ENCODE results near the gene METTL24.
"Not testable (repeated sequence)": the region's sequence is repeated elsewhere in the genome, so short reads cannot be mapped to it uniquely, and the experiment has no call there.

The METTL24 gene

DNA sequence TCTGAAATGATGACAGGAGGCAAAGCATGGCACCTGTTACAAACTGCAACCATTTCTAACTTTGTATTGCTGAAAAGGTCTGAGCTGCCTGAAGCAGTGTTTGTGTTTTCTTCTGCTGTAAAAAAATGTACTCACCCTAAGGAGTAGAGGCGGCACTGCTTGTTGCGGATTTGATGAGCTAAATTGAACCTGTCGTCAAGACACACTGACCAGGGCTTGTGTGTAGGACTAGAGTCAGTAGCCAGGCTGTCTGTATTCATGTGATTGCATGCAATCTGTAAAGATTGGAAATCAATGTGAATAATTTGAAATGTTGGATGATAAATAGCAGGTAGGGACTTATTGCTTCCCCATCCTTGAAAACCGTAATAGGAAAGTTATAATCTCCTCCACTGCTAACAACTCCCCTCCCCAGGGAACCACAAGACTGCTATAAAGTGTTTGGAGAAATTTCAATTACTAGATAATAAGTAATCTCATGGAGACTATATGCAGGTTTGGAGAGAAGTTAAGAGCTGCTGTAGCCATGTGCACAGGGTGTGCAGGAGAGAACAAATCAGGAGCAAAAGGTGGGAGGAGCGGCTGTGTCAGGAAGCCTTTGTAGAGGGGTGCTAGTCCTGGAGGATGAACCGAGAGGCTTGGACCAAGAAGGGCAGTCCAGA lies 42.8 kb downstream of the METTL24 start:
- no peak for DNase-seq (ENCODE audit: low spot score)

DNA sequence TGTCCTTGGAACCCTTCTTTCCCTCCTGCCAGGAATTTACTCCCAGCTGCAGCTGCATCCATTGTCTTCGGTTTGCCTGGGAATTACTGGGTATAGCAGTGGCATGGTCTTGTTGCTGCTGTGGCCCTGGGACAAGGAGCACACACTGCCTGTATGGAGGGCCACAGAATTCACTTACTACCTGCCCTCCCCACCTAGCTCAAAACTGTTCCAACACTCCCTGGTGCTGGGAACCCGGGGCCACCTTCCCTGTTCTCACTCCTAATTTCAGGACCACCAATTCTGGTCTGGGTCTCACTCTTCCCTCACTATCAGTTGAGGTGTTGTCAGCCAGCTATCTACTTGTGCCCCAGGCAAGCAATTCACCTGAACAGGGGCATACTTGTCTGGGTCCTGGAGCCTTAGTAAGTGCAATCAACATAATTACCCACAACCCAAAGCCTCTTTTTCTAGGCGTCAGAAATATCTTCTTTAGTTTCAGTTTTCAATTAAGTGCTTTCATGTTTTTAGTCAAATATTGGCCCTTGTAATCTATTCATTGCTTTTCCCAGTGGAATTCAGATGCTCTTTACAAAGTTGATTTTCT lies 47.2 kb downstream of the METTL24 start:
- no peak for DNase-seq (ENCODE audit: low spot score)

DNA sequence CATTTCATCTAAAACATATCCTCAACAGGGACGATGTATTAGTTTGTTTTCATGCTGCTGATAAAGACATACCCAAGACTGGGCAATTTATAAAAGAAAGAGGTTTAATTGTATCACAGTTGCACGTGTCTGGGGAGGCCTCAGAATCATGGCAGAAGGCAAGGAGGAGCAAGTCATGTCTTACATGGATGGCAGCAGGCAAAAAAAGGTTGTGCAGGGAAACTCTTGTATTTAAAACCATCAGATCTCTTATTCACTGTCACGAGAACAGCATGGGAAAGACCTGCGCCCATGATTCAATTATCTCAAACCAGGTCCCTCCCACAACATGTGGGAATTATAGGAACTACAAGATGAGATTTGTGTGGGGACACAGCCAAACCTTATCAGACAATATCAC lies 48.7 kb downstream of the METTL24 start:
- DNase-seq (ENCODE audit: low spot score) = not testable (repeated sequence)

DNA sequence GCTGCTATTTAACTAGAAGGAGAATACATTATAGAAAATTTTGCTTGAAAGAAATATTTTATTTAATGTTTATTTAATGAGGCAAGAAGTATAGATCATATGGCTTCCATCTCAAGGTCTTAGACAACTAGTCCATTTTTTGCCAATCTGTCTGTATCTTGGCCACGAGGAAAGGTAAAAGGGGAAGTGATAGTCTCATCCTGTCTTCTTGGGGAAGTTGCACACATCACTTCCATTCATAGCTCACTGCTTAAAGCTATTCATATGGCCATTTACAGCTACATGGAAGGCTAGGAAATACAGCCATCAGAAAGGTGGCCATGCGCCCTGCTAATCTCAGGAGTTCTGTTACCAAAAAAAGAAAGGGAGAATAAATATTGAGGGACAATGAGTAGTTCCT lies 50.8 kb downstream of the METTL24 start:
- DNase-seq (ENCODE audit: low spot score) = no peak

DNA sequence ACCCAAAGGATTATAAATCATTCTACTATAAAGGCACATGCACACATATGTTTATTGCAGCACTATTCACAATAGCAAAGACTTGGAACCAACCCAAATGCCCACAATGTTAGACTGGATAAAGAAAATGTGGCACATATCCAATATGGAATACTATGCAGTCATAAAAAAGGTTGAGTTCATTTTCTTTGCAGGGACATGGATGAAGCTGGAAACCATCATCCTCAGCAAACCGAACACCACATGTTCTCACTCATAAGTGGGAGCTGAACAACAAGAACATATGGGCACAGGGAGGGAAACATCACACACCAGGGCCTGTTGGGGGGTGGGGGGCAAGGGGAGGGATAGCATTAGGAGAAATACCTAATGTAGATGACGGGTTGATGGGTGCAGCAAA lies 52.3 kb downstream of the METTL24 start:
- not testable (repeated sequence) for DNase-seq (ENCODE audit: low spot score)

DNA sequence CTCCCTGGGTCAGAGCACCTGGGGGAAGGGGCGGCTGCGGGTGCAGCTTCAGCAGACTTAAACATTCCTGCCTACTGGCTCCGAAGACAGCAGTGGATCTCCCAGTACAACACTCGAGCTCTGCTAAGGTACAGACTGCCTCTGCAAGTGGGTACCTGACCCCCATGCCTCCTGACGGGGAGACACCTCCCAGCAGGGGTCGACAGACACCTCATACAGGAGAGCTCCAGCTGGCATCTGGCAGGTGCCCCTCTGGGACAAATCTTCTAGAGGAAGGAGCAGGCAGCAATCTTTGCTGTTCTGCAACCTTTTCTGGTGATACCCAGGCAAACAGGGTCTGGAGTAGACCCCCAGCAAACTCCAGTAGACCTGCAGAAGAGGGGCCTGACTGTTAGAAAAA lies 54.5 kb downstream of the METTL24 start:
- DNase-seq (ENCODE audit: low spot score) = not testable (repeated sequence)

DNA sequence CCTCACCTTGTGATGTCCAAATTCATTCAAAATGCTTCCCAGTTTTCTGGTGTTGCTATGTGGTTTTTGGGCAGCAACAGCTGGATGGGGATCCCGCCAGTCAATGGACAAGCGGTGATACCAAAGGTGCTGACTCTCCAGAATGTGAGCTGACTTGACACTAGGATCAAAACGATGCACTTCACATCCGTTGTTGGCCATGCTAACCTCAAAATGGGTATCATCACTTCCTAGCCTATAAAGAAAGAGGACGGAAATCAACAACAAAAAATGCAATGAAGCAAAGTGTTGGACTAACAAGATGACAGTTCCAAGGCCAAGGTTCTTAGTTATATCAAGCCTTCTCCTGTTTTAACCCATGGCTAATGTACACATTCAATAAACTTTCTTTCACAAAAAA lies 59.2 kb downstream of the METTL24 start:
- no peak for DNase-seq (ENCODE audit: low spot score)

DNA sequence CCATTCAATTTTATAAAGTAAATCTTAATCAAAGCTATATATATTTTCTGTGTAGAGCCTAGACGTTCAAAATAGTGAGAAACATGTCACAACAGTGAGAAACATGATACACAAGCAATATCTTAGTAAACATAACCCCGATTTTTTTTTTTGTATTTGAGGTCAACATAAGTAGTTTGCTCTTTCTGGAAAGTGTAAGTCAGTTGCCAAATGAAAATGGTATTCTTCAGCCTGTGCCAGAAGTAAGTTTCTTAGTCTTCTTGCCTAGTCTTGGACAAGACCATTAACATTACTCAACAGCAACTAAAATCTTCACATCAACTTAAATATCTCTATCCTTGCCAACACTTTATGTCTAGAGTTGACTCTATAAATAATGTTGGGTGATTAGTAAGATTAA lies 59.7 kb downstream of the METTL24 start:
- DNase-seq (ENCODE audit: low spot score) = no peak

DNA sequence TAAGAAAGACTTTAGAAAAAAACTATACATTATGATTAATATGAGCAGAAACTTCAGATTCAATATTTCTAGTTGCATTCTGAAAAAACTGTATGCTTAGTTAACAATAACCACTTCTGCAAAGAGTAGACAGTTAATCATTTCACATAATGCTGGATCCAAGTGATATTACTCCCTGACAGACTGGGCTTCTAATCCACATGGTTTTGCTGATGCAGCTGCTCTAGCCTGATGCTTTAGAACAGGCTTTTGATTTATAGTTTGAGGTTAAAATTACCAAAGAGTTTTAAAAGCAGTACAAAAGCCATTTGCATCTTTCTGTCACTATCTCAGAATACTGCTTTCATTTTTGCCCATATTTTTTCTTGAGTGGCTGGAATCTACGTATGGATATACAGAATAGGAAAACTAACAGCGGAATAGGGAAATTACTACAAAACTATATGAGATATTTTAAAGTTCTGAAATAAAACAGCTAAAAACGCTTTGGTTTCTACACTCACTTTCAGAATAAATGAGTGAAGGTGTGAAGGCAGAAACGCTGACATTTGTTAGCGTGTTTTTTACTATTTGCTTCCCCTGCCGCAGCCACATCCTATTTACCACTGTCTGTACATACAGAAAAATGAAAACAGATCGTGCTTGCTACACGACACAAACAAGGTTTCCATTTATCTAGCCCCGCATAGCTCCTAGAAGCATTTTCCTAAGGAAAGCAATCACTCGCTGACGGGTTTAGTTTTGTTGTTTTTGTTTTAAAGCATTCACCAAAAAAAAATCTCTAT lies 61.7 kb downstream of the METTL24 start:
- no peak for DNase-seq (ENCODE audit: low spot score)

DNA sequence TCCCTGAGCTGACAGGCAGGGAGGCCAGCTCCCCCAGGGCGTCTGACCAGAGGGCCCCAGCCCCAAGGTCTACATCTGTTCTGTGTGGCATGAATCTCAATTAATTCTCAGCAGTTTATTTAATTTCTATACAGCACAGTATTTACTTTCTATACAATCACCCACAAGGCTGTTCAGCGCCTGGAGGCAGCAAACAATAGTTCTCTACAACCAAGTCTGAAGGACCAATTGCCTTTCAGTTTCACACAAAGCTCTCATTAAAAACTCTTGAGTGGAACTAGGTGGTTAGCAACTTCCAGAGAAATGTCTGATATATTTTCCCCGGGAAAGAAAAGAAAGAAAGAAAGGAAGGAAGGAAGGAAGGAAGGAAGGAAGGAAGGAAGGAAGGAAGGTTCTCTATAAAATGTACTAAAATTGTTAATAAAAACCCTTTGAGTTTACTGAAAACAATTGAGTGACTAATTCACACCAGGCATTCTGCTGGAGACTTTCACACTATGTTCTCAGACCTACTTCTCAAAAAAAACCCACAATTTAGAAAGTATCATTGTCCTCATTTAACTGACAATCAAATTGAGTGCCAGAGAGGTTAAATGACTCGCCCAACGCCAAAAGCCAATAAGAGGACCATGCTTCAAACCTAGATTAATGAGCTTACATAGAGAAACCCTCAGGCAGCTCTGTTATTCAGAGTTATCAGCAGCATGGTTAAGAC lies 62.5 kb downstream of the METTL24 start:
- no peak for DNase-seq (ENCODE audit: low spot score)

DNA sequence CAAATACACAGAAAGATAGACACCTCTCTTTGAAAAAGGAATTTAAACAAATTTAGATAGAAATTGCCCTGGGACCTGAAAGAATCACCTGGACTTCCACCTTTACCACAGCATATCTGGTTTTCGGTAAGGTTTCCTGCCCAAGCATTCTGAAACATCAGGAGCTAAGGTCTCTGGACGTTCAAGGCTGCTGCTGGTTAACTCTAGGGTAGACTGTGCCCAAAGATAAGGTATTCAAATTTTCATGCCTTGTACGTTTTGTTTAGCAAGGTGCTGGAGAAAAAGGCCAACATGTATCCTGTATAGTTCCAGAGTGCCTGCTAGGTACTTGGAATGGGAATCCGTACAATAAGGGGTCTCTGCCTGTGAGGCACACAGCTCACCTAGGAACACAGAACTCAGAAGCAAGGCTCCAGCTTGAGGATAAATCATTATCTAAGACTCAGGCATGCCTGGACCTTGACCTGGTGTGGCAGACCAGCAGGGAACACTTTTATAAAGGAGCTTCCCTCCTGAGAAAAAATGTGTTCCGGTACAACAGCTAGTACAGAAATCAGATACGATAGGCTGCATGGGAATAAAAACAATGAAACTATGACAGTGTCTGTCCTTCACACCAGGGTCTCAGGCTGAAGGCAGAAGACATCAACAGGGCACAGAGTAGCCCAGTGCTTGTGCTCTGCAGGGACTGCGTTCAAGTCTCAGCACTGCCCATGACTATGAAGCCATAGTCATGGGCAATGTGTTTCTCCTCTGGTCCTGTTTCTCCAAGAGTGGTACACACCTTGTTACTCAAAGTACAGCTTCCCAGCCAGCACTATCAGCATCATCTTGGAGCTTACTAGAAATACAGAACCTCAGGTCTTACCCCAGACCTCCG lies 70.4 kb downstream of the METTL24 start:
- DNase-seq (ENCODE audit: low spot score) = no peak

DNA sequence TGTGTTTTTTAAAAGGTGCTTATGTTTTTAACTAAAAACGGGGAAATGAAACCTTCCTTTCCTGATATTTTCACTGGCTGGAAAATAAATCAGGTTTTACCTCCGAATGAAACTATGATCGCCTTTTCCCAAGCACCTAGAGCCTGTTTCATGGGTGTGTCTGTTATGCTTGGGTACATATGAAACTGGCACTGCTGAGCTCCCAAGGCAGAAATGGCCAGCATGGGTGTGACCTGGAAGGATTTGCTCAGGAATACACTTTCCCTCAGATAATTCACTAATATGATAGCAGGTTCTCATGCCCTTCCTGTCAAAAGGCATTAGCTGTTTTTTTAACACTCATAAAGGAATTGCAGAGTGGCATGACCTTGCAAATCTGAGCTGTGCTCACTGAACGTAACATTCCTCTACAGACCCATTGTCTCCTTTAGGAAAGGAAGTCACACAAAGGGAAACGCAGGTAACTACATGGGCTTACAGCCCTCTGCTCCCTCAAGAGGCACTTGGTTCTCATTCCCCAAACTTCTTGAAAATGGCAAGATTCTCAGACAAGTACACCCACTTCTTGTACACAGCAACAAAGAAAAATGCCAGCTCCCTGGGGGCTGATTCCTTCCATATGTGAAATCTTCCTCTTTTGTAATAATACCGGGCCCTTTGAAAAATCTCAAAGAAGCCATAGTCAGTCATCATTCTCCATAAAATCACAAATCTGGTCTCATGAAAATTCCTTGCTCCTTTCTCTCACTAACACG lies 72.7 kb downstream of the METTL24 start:
- no peak for DNase-seq (ENCODE audit: low spot score)

DNA sequence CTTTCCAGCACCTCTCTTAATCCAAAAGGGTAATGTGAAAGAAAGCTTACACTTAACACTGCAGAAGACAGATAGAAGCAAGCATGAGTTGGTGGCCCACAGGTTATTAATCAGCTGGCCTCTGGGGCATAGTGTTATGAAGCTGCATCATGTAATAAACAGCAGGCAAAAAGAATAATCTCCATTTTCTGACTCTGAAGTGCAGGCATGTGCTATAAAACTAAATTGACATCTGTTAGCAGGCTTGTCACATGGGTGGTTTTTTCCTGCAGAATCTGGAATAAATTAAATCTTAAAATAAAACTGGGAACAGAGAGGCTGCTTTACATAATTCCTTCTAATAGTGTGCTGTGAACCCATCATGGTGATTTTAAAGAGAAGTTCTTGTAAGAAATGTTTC lies 73.3 kb downstream of the METTL24 start:
- no peak for DNase-seq (ENCODE audit: low spot score)

DNA sequence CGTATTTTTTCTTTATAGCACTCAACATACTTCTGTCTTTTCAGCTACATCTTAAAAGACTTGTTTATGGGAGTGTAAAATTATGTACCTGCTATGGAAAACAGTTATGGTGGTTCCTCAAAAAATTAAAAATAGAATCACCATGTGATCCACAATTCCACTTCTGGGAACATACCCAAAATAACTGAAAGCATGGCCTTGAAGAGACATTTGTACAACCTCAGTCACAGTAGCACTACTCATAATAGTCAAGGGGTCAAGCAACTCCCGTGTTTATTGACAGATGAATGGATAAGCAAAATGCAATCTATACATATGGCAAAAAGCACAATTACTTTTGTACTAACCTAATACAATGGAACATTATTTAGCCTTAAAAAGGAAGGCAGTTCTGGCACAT lies 74.5 kb downstream of the METTL24 start:
- DNase-seq (ENCODE audit: low spot score) = no peak

DNA sequence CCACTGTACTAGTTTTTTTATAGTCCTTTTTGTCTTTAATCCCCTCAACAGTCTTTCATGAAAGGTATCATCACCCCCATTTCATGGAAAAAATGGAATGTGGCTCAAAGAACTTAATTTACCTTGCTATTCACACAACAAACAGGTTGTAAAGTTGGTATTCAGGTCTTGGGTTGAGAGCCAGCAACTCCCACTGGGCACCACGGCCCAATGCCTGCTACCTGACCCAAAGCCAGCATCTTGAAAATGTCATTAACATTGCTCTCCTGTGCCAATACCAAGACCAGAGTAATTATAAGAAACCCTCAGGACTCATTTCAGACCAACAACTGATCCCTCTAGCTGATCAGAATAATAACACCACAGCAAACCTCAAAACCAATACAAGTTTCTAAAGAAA lies 75.7 kb downstream of the METTL24 start:
- no peak for DNase-seq (ENCODE audit: low spot score)

DNA sequence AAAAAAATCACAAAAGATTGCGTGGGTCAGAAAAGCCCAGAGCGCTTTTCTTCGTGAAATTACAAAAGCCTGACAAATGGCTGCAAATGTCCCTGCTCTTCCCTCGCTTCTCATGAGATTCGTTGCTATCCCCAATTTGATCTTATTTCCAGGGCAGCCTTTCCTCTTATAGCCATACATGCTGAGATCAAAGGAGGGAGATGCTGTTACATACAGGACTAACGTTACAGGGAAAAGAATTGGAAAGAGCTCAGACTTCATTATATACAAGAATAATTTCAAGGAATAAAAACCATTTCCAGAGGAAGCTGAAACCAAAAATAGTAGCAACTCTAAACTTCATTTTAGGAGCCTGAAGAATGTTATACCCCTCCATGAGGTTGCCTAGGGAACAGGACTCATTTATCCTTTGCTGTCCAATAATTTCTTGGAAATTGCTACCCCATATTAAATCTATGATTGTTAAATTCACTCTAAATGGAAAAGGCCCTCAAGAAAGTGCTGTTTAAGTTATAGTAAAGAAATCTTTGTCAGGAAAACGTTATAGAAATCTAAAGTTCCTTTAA lies 81.0 kb downstream of the METTL24 start:
- no peak for DNase-seq (ENCODE audit: low spot score)

DNA sequence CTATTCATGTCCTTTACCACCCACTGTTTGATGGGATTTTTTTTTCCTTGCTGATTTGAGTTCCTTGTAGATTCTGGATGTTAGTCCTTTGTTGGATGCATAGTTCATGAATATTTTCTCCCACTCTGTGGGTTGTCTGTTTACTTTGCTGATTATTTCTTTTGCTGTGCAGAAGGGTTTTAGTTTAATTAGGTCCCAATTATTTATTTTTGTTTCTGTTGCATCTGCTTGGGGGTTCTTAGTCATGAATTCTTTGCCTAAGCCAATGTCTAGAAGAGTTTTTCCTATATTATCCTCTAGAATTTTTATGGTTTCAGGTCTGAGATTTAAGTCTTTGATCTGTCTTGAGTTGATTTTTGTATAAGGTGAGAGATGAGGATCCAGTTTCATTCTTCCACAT lies 85.4 kb downstream of the METTL24 start:
- not testable (repeated sequence) for DNase-seq (ENCODE audit: low spot score)

DNA sequence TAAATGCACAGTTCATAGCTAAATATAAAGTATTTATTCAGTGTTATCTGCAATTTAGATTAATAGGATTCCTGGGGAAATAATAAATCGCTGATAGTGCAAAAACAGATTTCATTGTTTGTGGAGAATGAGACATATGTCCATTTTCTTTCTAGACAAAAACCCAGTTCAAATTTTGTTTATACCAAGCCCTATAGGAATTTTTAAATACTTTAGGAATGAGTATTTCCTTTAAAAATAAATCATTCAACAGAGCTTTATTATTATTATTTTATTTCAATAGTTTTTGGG lies 86.5 kb downstream of the METTL24 start:
- DNase-seq (ENCODE audit: low spot score) = no peak

DNA sequence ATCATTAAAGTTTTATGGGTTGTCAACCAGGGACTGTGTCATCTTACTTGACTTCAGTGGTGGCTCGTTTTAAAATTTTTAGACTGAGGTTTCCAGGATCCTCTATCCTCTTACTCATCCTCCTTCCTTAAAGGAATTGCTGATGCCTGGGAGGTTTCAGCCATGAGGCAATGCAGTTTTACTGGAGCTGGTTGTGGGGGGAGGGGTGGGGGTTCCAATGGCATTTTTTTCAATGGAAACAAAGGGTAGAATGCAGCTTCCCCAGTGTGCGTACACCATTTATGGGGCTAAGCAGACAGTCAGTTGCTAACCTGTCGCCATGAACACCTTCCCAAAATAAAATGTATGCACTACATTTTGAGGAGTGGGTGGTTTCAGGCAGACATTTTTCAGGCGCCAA lies 88.0 kb downstream of the METTL24 start:
- no peak for DNase-seq (ENCODE audit: low spot score)

DNA sequence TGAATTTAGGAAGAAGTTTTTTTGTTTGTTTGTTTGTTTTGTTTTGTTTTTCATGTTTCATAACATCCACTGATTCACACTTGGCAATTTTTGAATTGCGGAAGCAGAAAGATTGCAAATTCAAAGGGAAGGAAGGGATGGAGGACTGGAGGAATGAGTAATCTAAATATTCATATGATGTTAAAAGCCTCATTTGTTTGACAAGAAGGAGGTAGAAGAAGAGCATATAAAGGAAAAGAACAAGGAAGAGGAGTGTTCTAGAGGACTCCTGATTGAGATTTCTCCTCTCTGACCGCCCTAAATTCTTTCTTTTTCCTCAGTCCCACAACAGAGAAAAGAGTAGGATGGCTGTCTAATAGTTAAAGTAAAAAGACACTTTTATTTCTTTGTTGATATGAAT lies 88.5 kb downstream of the METTL24 start:
- no peak for DNase-seq (ENCODE audit: low spot score)

DNA sequence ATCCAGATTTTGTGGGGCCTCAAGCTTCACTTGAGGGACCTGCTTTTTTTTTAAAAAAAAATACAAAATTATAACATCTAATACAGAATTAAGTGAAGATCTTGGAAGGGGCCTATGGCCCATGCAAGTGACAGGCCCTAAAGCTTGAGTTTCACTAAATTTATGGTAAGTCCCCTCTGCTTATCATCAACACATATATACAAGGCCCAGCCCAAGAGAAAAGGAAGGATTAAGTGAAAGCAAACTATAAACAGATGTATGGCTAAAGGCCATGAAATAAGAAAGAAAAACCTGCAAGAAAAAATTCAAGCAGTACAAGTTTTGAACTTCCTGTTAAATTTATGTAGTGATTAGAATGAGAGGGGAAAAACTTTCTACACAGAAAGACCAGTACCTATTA lies 91.2 kb downstream of the METTL24 start:
- DNase-seq (ENCODE audit: low spot score) = no peak
